B cell (primary cell): ENCODE measurements around the gene PROC. TPM values are rescaled to one million over a fixed set of nuclear protein-coding genes. Genes with fewer than 3 reads are reported as not detected.

Source experiments
- ATAC-seq: fragments of 200-7000 bp; cut with Tn5 transposase; one replicate; pipeline ENCODE4 v1.10.0; 2021; ENCODE audit warnings: low read depth, mild to moderate bottlenecking, moderate number of reproducible peaks, moderate library complexity
- CTCF ChIA-PET: fragments of 350-600 bp; sonication (Branson Sonifier 250); formaldehyde crosslinking; loops from one replicate; lab custom pipeline; 2021; ENCODE audit warnings: antibody characterized with exemption, inconsistent platforms; lab: Charles Lee
- POLR2A ChIA-PET: fragments of 350-600 bp; sonication (Branson Sonifier 250); formaldehyde crosslinking; loops from one replicate; lab custom pipeline; 2021; ENCODE audit warnings: antibody characterized with exemption; lab: Charles Lee
- DNase-seq: peaks from one replicate; pipeline ENCODE4 v3.0.0; 2013
- H2AFZ ChIP-seq: 2 replicates; pipeline ENCODE4 v1.6.1; 2012; ENCODE audit warnings: mild to moderate bottlenecking, low read depth, low read length; ENCODE audit not compliant: insufficient read depth, poor library complexity, severe bottlenecking
- H3K27ac ChIP-seq, 2 donors: 1 replicate in 1 of 2; 2 replicates in 1 of 2; pipeline ENCODE4 v1.5.1; 2012 to 2013; ENCODE audit warnings: low read length in 2 of 2, mild to moderate bottlenecking in 2 of 2, moderate library complexity in 1 of 2
- H3K27me3 ChIP-seq, 4 experiments: fragments of 200-600 bp in 1 of 4; sonication (generic) in 1 of 4; replicated peaks in 1 of 4; 1 replicate in 2 of 4; 2 replicates in 2 of 4; pipeline versions ENCODE4 v1.6.1 to v1.7.0; 2013 to 2016; ENCODE audit warnings: low read length in 3 of 4, mild to moderate bottlenecking in 2 of 4, mixed read lengths in 1 of 4, moderate library complexity in 1 of 4; ENCODE audit not compliant: insufficient read depth in 4 of 4, control insufficient read depth in 3 of 4; ENCODE audit errors: control extremely low read depth in 1 of 4
- H3K36me3 ChIP-seq, 2 experiments: replicated peaks in 1 of 2; 1 replicate in 1 of 2; 2 replicates in 1 of 2; pipeline versions ENCODE4 v1.6.1 to v1.7.1; 2013; ENCODE audit warnings: low read length in 1 of 2; ENCODE audit not compliant: insufficient read depth in 2 of 2, control insufficient read depth in 1 of 2; ENCODE audit errors: control extremely low read depth in 1 of 2, extremely low read depth in 1 of 2
- H3K4me1 ChIP-seq, 2 donors: fragments of 200-600 bp in 1 of 2; sonication (generic) in 1 of 2; 1 replicate in 1 of 2; 2 replicates in 1 of 2; pipeline versions ENCODE4 v1.5.1 to v1.6.1; 2013 to 2017; ENCODE audit warnings: low read length in 2 of 2; ENCODE audit not compliant: control insufficient read depth in 2 of 2, insufficient read depth in 2 of 2
- H3K4me2 ChIP-seq: replicated peaks from 2 replicates; pipeline ENCODE3; 2012; ENCODE audit warnings: mild to moderate bottlenecking, low read depth, low read length; ENCODE audit not compliant: poor library complexity, severe bottlenecking
- H3K4me3 ChIP-seq, 5 experiments: fragments of 200-600 bp in 1 of 5; sonication (generic) in 1 of 5; 1 replicate in 3 of 5; 2 replicates in 2 of 5; pipeline versions ENCODE4 v1.5.1 to v1.7.0; 2011 to 2016; ENCODE audit warnings: low read length in 4 of 5, mild to moderate bottlenecking in 4 of 5, low read depth in 2 of 5, control low read depth in 1 of 5, moderate library complexity in 1 of 5; ENCODE audit not compliant: insufficient read depth in 1 of 5; ENCODE audit errors: control extremely low read depth in 1 of 5, extremely low read depth in 1 of 5
- H3K79me2 ChIP-seq: fragments of 200-600 bp; sonication (generic); one replicate; pipeline ENCODE4 v1.6.0; 2016; ENCODE audit warnings: low read length; ENCODE audit not compliant: control insufficient read depth, insufficient read depth
- H3K9ac ChIP-seq: fragments of 200-600 bp; sonication (generic); 2 replicates; pipeline ENCODE4 v1.6.1; 2017; ENCODE audit warnings: mild to moderate bottlenecking, low read length, moderate library complexity
- H3K9me3 ChIP-seq, 3 donors: one replicate each; pipeline versions ENCODE4 v1.6.1 to v1.7.1; 2013; ENCODE audit warnings: low read length in 2 of 3; ENCODE audit not compliant: control insufficient read depth in 2 of 3, insufficient read depth in 1 of 3; ENCODE audit errors: control extremely low read depth in 1 of 3
- H4K20me1 ChIP-seq: 2 replicates; pipeline ENCODE4 v1.6.0; 2012; ENCODE audit warnings: mild to moderate bottlenecking, low read length; ENCODE audit not compliant: insufficient read depth, control insufficient read depth, poor library complexity, severe bottlenecking
- H3K27ac Mint-ChIP-seq: one replicate; pipeline ENCODE4 v1.8.0; 2021; ENCODE audit warnings: mixed read lengths
- H3K27me3 Mint-ChIP-seq: one replicate; pipeline ENCODE4 v1.8.0; 2021; ENCODE audit warnings: mixed read lengths
- H3K4me1 Mint-ChIP-seq: one replicate; pipeline ENCODE4 v1.8.0; 2021; ENCODE audit warnings: mixed read lengths
- H3K4me3 Mint-ChIP-seq: one replicate; pipeline ENCODE4 v1.8.0; 2021; ENCODE audit warnings: mixed read lengths
- H3K9me3 Mint-ChIP-seq: one replicate; pipeline ENCODE4 v1.8.0; 2022; ENCODE audit warnings: mixed read lengths; ENCODE audit not compliant: insufficient read depth
- CTCF ChIP-seq: fragments of 200-600 bp; IDR thresholded peaks from one replicate; pipeline ENCODE4 v1.8.0; 2022; ENCODE audit warnings: antibody characterized with exemption, mild to moderate bottlenecking
- EZH2 ChIP-seq: IDR thresholded peaks from 2 replicates; pipeline ENCODE4 v1.6.1; 2012; ENCODE audit warnings: borderline replicate concordance, low read depth, mild to moderate bottlenecking, moderate library complexity, low read length; ENCODE audit not compliant: insufficient read depth, poor library complexity, severe bottlenecking
- WGBS: methylation state at CpG from one replicate; pipeline ENCODE4 v1.1.5; 2013; ENCODE audit warnings: missing lambda C conversion rate; ENCODE audit not compliant: insufficient coverage; 5-methylcytosine and 5-hydroxymethylcytosine counted together
- intact Hi-C: fragments of 100-400 bp; cut with micrococcal nuclease; formaldehyde crosslinking; loops from one replicate; pipeline ENCODE4 v1.10.0; 2022
- polyA plus RNA-seq: library from polyadenylated mRNA; depleted of rRNA; stranded (reverse); fragments of >200 nt; gene quantifications from 2 replicates; pipeline ENCODE4 v1.2.3, GENCODE V29; 2012
- total RNA-seq, 2 donors: library from RNA; stranded (reverse); fragments of 120-200 nt in 1 of 2; gene quantifications; 1 replicate in 1 of 2; 2 replicates in 1 of 2; pipeline versions ENCODE4 v1.2.3 to v1.2.4, GENCODE V29; 2013 to 2022

PROC gene
- total and polyA plus RNA-seq, 2 donors (not counting 1 experiment from before 2014, with no cell fraction given), result 0.40 TPM; not detected in 1

DNA sequence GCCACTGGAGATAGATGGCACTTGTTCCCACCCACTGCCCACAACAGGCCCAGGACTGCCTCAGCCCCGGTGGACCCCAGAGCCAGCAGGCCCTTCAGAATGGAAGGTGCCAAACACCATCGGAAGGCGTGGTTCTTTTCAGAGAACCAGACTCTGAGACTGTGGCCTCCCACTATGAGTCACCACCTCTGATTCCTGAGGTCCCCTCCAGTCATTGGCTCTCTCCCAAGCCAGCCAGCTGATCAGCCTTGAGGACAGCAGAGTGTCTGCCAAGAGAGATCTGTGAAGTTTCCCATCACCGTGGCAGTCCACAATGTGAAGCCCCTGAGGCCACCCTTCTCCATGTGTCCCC lies 20.0 kb upstream of the PROC start:
- CTCF ChIA-PET, result interaction anchor here (0.6 kb wide), 1 partner anchor 222 kb away, joined by 3 read pairs; no protein-coding TSS in a partner anchor
- H3K9me3 ChIP-seq, result no peaks in the 10 kb centered on the region
- no peak overlapping the region for H3K27ac Mint-ChIP-seq
- peaks cover 4 to 8% of the 10 kb centered on the region in 2 donors for H3K4me1 ChIP-seq
- H3K9ac ChIP-seq, result no peak overlapping the region
- no peak overlapping the region for H3K4me3 ChIP-seq
- POLR2A ChIA-PET, result no interaction called here
- peaks cover 4% of the 10 kb centered on the region for H3K4me1 Mint-ChIP-seq
- no peak for ATAC-seq
- 53% methylated on average over 3 of the region's 4 CpGs for WGBS
- DNase-seq, result no peak
- intact Hi-C loops, result no loop called here
- H3K27me3 Mint-ChIP-seq, result no peaks in the 10 kb centered on the region
- H2AFZ ChIP-seq, result no peak overlapping the region
- no peaks in the 10 kb centered on the region for H3K36me3 ChIP-seq
- H3K9me3 Mint-ChIP-seq, result no peaks in the 10 kb centered on the region
- TF ChIP-seq CTCF (no peak), EZH2 (no peak)
- no peaks in the 10 kb centered on the region for H3K27me3 ChIP-seq
- no peak overlapping the region for H3K4me2 ChIP-seq
- no peaks in the 10 kb centered on the region for H4K20me1 ChIP-seq
- no peak overlapping the region for H3K27ac ChIP-seq
- no peak overlapping the region for H3K4me3 Mint-ChIP-seq
- no peaks in the 10 kb centered on the region for H3K79me2 ChIP-seq

DNA sequence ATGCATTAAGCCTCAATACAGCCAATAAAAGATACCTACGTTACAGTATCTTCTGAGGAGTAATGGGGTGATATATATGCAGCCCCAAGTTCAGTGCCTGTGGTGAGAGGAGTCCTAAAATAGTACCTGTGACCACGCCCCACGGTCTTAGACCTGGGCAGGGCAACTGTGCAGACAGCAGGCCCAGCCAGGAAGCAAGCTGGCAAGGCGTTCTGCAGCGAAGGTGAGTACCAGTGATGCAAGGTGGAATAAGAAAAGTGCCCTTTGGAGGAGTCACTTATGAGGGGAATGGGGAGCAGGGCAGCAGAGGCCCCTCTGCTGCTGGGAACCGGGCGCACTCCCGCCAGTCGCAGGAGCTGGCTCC lies 17.7 kb upstream of the PROC start:
- intact Hi-C loops, result no loop called here
- Histone ChIP-seq H2AFZ (no peak overlapping the region), H3K79me2 (no peaks in the 10 kb centered on the region), H3K9ac (no peak overlapping the region), H3K4me2 (peak overlapping the region; percentile 28), H3K36me3 (no peaks in the 10 kb centered on the region), H4K20me1 (no peaks in the 10 kb centered on the region), H3K9me3 (no peaks in the 10 kb centered on the region), H3K4me1 (peaks cover 15 to 19% of the 10 kb centered on the region in 2 donors), H3K4me3 (no peak overlapping the region), H3K27me3 (no peaks in the 10 kb centered on the region), H3K27ac (no peak overlapping the region)
- CTCF ChIA-PET, result no interaction called here
- POLR2A ChIA-PET, result no interaction called here
- DNase-seq (no peak), ATAC-seq (no peak)
- H3K27ac Mint-ChIP-seq, result no peak overlapping the region
- 95% methylated on average over 8 of the region's 9 CpGs for WGBS
- no peaks in the 10 kb centered on the region for H3K9me3 Mint-ChIP-seq
- TF ChIP-seq EZH2 (no peak), CTCF (no peak)
- peaks cover 21% of the 10 kb centered on the region for H3K4me1 Mint-ChIP-seq
- no peaks in the 10 kb centered on the region for H3K27me3 Mint-ChIP-seq
- no peak overlapping the region for H3K4me3 Mint-ChIP-seq
